CD14-positive monocyte (primary cell): ENCODE data around the gene SNCAIP. TPM values are rescaled to one million over a fixed set of nuclear protein-coding genes. Genes with fewer than 3 reads are reported as not detected.

ENCODE experiments used
- DNase-seq, 3 donors: peaks; one replicate each; pipeline ENCODE4 v3.0.0-alpha.2; 2011 to 2022
- H2AFZ ChIP-seq: 2 replicates; pipeline ENCODE4 v1.6.0; 2012; ENCODE audit warnings: mild to moderate bottlenecking, low read depth, low read length, inconsistent platforms; ENCODE audit not compliant: insufficient read depth, poor library complexity, severe bottlenecking
- H3K27ac ChIP-seq, 2 donors: 1 replicate in 1 of 2; 2 replicates in 1 of 2; pipeline ENCODE4 v1.5.1; 2012 to 2013; ENCODE audit warnings: low read length in 2 of 2, control low read depth in 1 of 2, inconsistent platforms in 1 of 2, low read depth in 1 of 2, mild to moderate bottlenecking in 1 of 2
- H3K27me3 ChIP-seq, 2 donors: one replicate each; pipeline versions ENCODE4 v1.6.0 to v1.6.1; 2011 to 2013; ENCODE audit warnings: low read length in 2 of 2; ENCODE audit not compliant: control insufficient read depth in 2 of 2, insufficient read depth in 2 of 2
- H3K36me3 ChIP-seq, 2 donors: replicated peaks in 1 of 2; 1 replicate in 1 of 2; 2 replicates in 1 of 2; pipeline versions ENCODE4 v1.5.1 to v1.6.1; 2012 to 2013; ENCODE audit warnings: low read length in 2 of 2, control low read depth in 1 of 2, inconsistent platforms in 1 of 2, mild to moderate bottlenecking in 1 of 2; ENCODE audit not compliant: insufficient read depth in 2 of 2, control insufficient read depth in 1 of 2
- H3K4me1 ChIP-seq, 2 donors: 1 replicate in 1 of 2; 2 replicates in 1 of 2; pipeline versions ENCODE4 v1.5.1 to v1.6.1; 2012 to 2013; ENCODE audit warnings: low read length in 2 of 2, control low read depth in 1 of 2, inconsistent platforms in 1 of 2, mild to moderate bottlenecking in 1 of 2, moderate library complexity in 1 of 2; ENCODE audit not compliant: insufficient read depth in 2 of 2, control insufficient read depth in 1 of 2
- H3K4me2 ChIP-seq: replicated peaks from 2 replicates; pipeline ENCODE3; 2012; ENCODE audit warnings: low read length, moderate library complexity, mild to moderate bottlenecking; ENCODE audit not compliant: poor library complexity, severe bottlenecking; ENCODE audit errors: extremely low read depth
- H3K4me3 ChIP-seq, 3 experiments: fragments of 200-600 bp in 1 of 3; sonication (generic) in 1 of 3; replicated peaks in 1 of 3; 1 replicate in 2 of 3; 2 replicates in 1 of 3; pipeline ENCODE4 v1.5.1; 2011 to 2013; ENCODE audit warnings: low read length in 3 of 3, mild to moderate bottlenecking in 3 of 3, control low read depth in 2 of 3, low read depth in 2 of 3, inconsistent platforms in 1 of 3, moderate library complexity in 1 of 3
- H3K79me2 ChIP-seq: 2 replicates; pipeline ENCODE4 v1.6.0; 2012; ENCODE audit warnings: mild to moderate bottlenecking, control low read depth, inconsistent platforms, low read length, moderate library complexity; ENCODE audit not compliant: insufficient read depth
- H3K9ac ChIP-seq: 2 replicates; pipeline ENCODE4 v1.6.0; 2017; ENCODE audit warnings: low read length, mild to moderate bottlenecking; ENCODE audit not compliant: insufficient read depth, poor library complexity, severe bottlenecking
- H3K9me3 ChIP-seq, 2 donors: replicated peaks in 1 of 2; 1 replicate in 1 of 2; 2 replicates in 1 of 2; pipeline versions ENCODE4 v1.5.1 to v1.6.1; 2012 to 2013; ENCODE audit warnings: low read length in 2 of 2, control low read depth in 1 of 2; ENCODE audit not compliant: control insufficient read depth in 1 of 2, insufficient read depth in 1 of 2
- H4K20me1 ChIP-seq: 2 replicates; pipeline ENCODE4 v1.6.0; 2012; ENCODE audit warnings: mild to moderate bottlenecking, low read length, control low read depth, moderate library complexity; ENCODE audit not compliant: insufficient read depth
- H3K27ac Mint-ChIP-seq, 7 donors: one replicate each; pipeline ENCODE4 v1.8.0; 2020; ENCODE audit warnings: mild to moderate bottlenecking in 7 of 7, mixed read lengths in 7 of 7, moderate library complexity in 6 of 7, inconsistent platforms in 2 of 7
- H3K27me3 Mint-ChIP-seq, 3 donors: one replicate each; pipeline ENCODE4 v1.8.0; 2021 to 2022; ENCODE audit warnings: low read depth in 3 of 3, mild to moderate bottlenecking in 3 of 3, mixed read lengths in 3 of 3, moderate library complexity in 3 of 3, inconsistent platforms in 1 of 3
- H3K36me3 Mint-ChIP-seq, 2 donors: one replicate each; pipeline ENCODE4 v1.8.0; 2020; ENCODE audit warnings: mixed read lengths in 2 of 2, inconsistent platforms in 1 of 2, mild to moderate bottlenecking in 1 of 2
- H3K4me1 Mint-ChIP-seq: one replicate; pipeline ENCODE4 v1.8.0; 2020; ENCODE audit warnings: mild to moderate bottlenecking, mixed read lengths
- H3K4me3 Mint-ChIP-seq, 2 donors: one replicate each; pipeline ENCODE4 v1.8.0; 2020; ENCODE audit warnings: mild to moderate bottlenecking in 2 of 2, mixed read lengths in 2 of 2, moderate library complexity in 1 of 2
- H3K9me3 Mint-ChIP-seq, 7 donors: one replicate each; pipeline ENCODE4 v1.8.0; 2020 to 2022; ENCODE audit warnings: mixed read lengths in 7 of 7, mild to moderate bottlenecking in 6 of 7, moderate library complexity in 6 of 7, inconsistent platforms in 2 of 7
- CTCF ChIP-seq: fragments of 200-600 bp; IDR thresholded peaks from one replicate; pipeline ENCODE4 v1.8.0; 2022; ENCODE audit warnings: antibody characterized with exemption, mild to moderate bottlenecking
- WGBS: methylation state at CpG from one replicate; pipeline ENCODE4 v1.1.5; 2013; ENCODE audit warnings: missing lambda C conversion rate; ENCODE audit not compliant: insufficient coverage; 5-methylcytosine and 5-hydroxymethylcytosine counted together
- intact Hi-C, 2 donors: fragments of 100-400 bp; cut with micrococcal nuclease; formaldehyde crosslinking; loops; one replicate each; pipeline versions ENCODE4 v1.15.0 to v1.15.1; 2023
- polyA plus RNA-seq, 3 donors: library from polyadenylated mRNA; depleted of rRNA in 1 of 3; unstranded in 2 of 3; stranded (reverse) in 1 of 3; fragments of 300-500 nt in 2 of 3; fragments of >200 nt in 1 of 3; fragmentation: Illumina TruSeq in 2 of 3; gene quantifications; 1 replicate in 2 of 3; 2 replicates in 1 of 3; pipeline ENCODE4 v1.2.3, GENCODE V29; 2012 to 2021

Gene SNCAIP
- polyA plus RNA-seq, 3 donors = not detected

- intact Hi-C loops = no loop called here
- H4K20me1 ChIP-seq = no peaks in the 10 kb centered on the region
- no peak overlapping the region for H3K27ac ChIP-seq
- no peaks in the 10 kb centered on the region for H3K79me2 ChIP-seq
- no peaks in the 10 kb centered on the region for H3K4me1 ChIP-seq
- no peak overlapping the region for H3K9ac ChIP-seq
- H3K36me3 ChIP-seq = no peaks in the 10 kb centered on the region
- no peak overlapping the region for H3K4me3 ChIP-seq
- H3K36me3 Mint-ChIP-seq = no peaks in the 10 kb centered on the region
- no peaks in the 10 kb centered on the region for H3K9me3 ChIP-seq
- no peak overlapping the region for H2AFZ ChIP-seq
- H3K9me3 Mint-ChIP-seq = peaks cover 0 to 3% (median 0%) of the 10 kb centered on the region in 7 donors
- WGBS = 93% methylated on average over 3 of the region's 6 CpGs
- H3K27ac Mint-ChIP-seq = no peak overlapping the region
- no peak overlapping the region for H3K4me2 ChIP-seq
- H3K27me3 Mint-ChIP-seq = peaks cover 2 to 4% (median 2%) of the 10 kb centered on the region in 3 donors
- no peaks in the 10 kb centered on the region for H3K4me1 Mint-ChIP-seq
- no peak for DNase-seq
- H3K27me3 ChIP-seq = peaks cover 0 to 2% of the 10 kb centered on the region in 2 donors
- no peak overlapping the region for H3K4me3 Mint-ChIP-seq
- no peak for TF ChIP-seq CTCF
Observed at GRCh38 chr5:122297587-122298298, 14.3 kb upstream of the SNCAIP start.

GRCh38 chr5:122300374-122300773 is 11.7 kb upstream of the SNCAIP start:
- intact Hi-C loops = no loop called here
- Mint-ChIP-seq H3K27me3 (peaks cover 0 to 4% (median 4%) of the 10 kb centered on the region in 3 donors), H3K4me3 (no peak overlapping the region), H3K9me3 (peaks cover 0 to 3% (median 0%) of the 10 kb centered on the region in 7 donors), H3K4me1 (no peaks in the 10 kb centered on the region), H3K27ac (no peak overlapping the region), H3K36me3 (no peaks in the 10 kb centered on the region)
- H3K4me1 ChIP-seq = no peaks in the 10 kb centered on the region
- H4K20me1 ChIP-seq = no peaks in the 10 kb centered on the region
- no peak overlapping the region for H3K9ac ChIP-seq
- H3K4me3 ChIP-seq = no peak overlapping the region
- DNase-seq = no peak
- no peaks in the 10 kb centered on the region for H3K9me3 ChIP-seq
- H3K27me3 ChIP-seq = no peaks in the 10 kb centered on the region
- no peak for TF ChIP-seq CTCF
- no peak overlapping the region for H3K27ac ChIP-seq
- no peaks in the 10 kb centered on the region for H3K79me2 ChIP-seq
- no peak overlapping the region for H2AFZ ChIP-seq
- no peaks in the 10 kb centered on the region for H3K36me3 ChIP-seq
- WGBS = no CpG with 5 or more reads among the region's 1 CpG
- no peak overlapping the region for H3K4me2 ChIP-seq
